ENCODE measurements around the gene DSTN.

DNA sequence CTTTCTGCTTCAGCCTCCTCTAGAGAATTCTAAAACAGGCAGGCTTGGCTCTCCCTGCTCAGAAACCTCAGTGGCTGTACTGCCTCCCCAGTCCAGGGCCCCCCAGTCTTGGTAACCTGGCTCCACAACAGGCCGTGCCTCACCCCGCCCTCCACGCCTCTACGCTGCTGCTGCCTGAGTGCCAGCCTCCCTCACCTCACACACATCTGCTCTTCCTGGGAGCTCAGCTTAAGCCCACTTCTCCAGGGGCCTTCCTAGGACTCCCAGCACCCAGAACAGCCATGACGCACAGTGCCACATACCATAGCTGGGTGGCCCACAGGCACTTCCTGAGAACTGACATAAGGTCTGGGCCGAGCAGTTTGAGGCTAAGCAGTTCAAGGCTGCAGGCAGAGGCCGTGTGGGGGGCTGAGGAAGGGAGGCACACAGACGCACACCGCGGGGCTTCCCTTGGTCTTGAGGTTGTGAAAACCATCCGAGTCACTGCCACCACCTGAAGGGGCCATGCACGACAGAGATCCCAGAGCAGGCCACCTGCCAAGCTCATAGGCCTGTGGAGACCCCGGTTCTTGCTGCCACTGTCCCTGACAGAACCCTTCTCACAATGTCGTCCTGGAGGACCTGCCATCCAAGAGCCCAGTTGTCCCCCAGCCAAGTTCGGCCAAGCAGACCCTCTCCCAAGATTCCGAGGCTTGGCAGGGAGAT lies 42.6 kb downstream of the DSTN start:
- TF ChIP-seq EP300 (IDR thresholded peaks at IDR 0.05), result no peak
- no peak for TF ChIP-seq CTCF (IDR thresholded peaks at IDR 0.05)
